GM18909 (cell line): ENCODE results near the gene ELAVL2.

ENCODE experiments used
- ATAC-seq: cut with Tn5 transposase; IDR thresholded peaks from one replicate; pipeline ENCODE4 v1.9.1; 2021; ENCODE audit warnings: mild to moderate bottlenecking; ENCODE audit not compliant: unreplicated experiment, poor library complexity

Gene ELAVL2

DNA sequence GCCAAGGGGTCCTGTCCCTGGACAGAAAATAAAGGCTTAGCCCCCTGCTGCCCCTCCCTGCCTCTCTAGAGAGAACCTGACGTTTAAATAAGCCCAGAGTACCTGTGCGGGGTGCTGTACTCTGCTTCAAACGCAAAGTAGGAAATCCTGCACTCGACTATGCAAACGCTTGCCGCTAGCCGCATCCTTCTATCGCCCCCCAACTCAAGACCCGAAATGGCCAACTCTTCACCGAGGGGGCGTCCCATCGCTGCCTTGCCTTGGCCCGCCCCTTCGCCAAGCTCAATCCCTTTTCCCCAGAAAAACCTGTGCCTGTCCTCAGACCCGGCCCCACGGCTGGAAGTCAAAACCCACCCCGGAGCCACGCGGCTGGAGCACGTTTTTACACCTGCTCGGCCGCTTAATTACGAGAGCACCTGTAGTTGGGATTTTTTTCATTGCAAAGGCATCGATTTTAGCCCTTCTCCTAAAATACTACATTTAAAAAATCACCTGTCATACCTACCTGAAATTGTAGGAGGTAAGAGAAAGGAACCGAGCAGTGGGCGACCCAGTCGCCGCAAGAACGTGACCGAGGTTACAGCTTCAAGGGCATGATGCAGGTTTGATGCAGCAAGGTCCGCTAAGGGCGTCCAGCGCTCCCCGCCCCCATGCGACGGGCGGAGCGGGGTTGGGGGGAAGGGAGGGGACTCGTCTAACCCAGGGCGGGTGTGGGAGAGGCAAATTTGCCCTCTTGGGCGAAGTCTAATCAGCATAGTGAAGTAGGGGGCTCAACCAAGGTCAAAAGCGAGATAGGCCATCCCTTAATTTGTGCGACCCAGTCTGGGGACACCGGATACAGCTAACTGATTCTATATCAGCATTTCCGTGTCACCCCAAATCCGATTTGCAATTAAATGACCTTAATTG lies 3.5 kb downstream of the ELAVL2 start:
- no peak for ATAC-seq

- ATAC-seq, result no peak
Measured at GRCh38 chr9:23821375-23822181, 4.5 kb downstream of the ELAVL2 start.

GRCh38 chr9:23820451-23821374 lies 5.3 kb downstream of the ELAVL2 start:
- ATAC-seq, result no peak

- no peak for ATAC-seq
Measured at GRCh38 chr9:23819403-23819802, 6.6 kb downstream of the ELAVL2 start.

DNA sequence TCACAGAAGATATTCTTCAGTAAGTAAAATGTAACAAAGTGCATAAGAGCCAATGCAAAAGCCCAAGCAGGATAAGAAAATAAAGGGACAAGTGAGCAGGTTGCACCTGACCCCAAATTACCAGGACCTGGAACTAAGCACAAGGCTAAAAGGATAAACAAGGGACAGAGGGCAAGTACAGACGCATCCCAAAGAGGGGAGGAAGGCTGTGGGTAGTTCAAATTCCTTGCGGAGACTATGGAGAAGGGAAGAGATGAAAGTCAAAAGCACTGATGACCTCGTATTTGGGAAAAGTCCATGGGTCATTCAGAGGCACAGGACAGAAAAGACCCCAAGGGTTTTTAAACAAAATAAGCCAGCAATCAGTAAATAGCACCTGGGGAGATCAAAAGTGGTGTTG lies 11.8 kb downstream of the ELAVL2 start:
- ATAC-seq, result no peak

DNA sequence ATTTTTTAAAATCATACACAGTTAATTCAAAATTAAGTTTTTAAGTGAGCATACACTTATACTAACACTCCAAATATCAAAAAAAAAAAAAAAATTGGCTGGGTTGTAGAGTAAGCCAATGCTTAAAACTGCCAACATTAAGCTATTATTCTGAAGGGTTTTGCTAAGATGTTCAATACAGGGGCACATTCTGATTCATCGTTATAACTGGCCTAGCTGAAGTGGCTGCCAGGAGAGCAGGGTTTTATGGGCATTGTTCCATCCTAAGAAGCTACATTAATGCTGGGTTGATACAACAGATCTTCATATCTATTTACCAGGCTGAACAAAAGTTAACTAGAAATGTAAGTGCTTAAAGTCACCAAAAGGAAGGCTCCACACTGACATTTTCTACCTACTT lies 13.4 kb downstream of the ELAVL2 start:
- no peak for ATAC-seq

DNA sequence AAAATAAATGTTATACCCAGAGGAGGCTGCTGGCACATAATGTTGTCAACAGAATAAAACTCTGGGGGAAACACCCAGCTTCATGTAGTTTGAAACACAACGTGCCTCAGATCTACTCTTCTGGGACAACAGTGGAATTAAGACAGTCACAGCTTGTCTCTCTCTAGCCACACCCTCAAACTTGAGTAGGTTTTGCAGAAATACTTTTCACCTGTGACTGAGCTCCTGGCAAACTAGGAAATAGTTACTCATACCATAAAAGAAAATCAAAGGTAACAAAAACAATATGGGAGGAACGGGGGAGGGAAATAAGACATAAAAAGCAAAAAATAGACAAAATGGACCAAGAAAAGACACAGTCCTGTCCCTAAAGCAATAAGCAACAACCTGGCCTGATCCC lies 14.4 kb downstream of the ELAVL2 start:
- no peak for ATAC-seq

DNA sequence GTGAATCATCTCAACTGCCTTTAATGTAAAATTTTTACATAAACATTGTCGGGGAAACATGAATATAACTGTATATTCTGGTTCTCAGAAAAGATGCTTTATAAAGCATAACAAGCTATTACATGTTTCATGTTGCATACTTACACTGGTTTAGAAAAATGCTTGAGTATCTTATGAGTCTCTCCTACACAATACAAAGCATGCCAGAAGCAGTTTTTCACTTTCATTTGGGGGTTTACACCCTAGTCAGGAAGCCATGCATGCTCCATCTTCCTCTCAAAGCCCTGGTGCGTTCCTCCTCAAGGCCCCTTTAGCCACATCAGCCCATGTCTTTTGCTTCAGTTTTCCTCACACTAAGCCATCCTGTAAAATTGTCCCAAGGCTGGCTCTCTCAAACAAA lies 22.8 kb downstream of the ELAVL2 start:
- ATAC-seq, result no peak

DNA sequence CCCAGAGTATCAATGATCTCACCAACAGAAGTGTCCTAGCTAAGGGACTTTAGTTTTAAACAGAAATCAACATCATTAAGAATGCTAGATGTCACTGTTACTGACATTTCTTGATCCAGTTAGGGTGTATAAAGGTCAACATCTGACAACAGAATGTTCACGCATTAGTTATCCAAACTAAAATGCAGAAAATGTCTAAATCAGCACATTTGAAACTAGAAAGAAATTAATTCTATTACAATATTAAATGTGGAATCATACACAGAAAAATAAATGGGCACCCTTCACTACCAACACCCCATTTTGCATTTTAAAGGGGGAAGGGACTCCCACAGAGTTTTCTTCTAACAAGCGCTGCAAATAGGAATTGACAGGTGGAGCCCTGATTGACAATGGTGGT lies 24.5 kb downstream of the ELAVL2 start:
- no peak for ATAC-seq

- no peak for ATAC-seq
Measured at GRCh38 chr9:23799521-23799920, 26.5 kb downstream of the ELAVL2 start.

- no peak for ATAC-seq
Measured at GRCh38 chr9:23798325-23798724, 27.7 kb downstream of the ELAVL2 start.

DNA sequence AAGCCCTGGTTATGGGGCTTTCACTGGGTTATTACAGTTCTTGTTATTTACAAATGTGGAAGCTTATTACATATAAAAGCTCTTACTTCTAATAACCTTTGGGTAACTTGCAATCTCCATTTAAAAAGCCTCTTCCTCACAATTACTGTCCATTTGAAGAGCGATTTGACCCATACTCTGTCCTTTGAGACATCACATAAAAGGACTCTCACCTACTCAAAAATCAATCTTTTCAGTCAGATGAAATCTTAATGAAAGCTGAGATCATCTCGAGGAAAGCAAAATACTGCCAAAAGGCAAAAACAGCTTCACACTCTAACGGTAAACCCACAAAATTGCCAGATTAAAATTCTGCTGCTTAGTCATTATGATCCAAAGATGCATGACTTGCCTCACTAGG lies 29.8 kb downstream of the ELAVL2 start:
- ATAC-seq, result no peak

DNA sequence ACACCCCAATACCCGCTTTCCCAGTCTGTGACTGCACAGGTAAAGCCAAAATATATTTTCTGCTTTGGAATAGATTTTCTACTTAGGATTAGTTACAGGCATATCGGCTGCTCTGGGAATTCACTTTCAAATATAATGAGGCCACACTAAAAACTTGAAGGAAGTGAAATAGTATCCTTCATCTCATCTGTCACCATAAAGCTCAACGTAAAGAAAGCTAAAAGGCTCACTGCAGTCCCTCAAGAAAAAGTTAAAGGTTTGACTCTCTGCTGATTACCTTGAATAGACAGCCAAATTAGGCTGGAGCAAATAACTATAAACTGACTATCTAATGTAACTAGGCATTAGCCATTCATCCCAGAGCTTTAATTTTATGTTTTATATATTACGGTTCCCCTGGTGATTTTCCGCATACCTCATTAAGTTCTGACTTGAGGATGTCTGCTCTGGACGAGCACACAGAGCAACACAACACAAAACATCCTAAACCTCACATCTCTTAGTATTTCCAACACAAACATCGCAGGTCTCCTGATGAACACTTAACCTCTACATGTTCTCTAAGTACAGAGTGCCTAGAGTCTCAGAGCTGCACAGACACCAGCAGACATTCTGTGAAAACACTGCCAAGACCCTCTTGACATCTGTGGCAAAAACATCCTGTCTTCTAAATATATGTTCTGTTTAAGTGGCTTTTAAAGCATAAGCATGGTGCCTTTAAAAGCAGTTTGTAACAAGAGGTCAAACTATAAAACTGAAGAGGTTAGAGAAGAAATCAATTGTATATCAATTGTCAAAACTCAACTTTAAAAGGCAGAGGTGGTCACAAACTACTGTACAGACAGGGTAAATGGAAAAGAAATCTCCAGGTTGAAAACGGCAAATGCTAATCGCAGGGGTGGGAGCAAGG lies 35.4 kb downstream of the ELAVL2 start:
- ATAC-seq, result no peak

DNA sequence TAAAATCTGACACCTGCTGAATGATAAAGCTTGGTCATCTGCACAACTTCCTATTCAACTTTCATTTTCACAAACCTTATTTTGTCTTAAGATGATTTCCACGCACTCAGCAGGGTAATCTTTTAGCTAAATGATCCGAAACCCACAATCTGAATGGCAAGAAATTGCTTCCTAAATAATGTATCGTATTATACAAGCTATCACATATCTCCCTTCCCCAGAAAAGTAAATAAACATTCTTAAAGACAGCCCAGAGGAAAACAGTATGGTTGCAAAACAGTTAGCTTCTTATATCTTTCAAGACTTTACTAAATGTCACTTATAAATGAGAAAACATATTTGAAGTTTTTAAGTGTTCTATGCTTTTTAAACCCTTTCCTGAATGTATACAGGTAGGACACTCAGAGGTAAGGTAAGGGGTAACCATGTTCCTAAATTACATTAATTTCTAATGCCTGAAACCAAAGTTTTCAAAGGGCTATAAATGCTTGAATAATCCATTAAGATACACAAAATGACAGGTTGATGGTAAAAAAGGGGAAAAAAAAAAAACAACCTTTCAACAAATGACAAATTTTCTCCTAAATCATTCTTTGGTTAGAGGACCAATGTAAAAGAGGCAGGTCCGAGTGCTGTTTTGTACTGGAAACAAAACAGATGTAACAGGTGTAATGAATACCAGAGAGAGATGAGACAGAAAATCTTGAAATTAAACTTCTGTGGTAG lies 36.3 kb downstream of the ELAVL2 start:
- ATAC-seq, result no peak

DNA sequence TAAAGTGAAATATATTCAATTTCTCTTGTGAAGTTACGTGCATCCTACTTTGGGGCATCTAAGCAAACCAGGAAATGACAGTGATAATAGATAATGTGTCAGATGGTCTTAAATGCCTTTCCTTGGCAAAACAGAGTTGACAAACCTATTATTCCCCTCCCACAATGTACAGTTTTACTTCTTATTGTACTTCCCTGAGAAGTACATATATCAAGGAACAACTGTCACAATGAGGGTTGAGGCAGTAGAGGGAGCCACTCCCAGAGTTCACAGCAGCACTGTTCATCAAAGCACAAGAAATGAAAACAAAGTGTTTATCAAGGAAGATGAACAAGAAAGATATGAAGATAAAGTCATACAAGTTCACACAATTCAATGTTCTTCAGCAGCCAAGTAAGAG lies 41.1 kb downstream of the ELAVL2 start:
- no peak for ATAC-seq

GRCh38 chr9:23783509-23783908 lies 42.5 kb downstream of the ELAVL2 start:
- ATAC-seq, result no peak

DNA sequence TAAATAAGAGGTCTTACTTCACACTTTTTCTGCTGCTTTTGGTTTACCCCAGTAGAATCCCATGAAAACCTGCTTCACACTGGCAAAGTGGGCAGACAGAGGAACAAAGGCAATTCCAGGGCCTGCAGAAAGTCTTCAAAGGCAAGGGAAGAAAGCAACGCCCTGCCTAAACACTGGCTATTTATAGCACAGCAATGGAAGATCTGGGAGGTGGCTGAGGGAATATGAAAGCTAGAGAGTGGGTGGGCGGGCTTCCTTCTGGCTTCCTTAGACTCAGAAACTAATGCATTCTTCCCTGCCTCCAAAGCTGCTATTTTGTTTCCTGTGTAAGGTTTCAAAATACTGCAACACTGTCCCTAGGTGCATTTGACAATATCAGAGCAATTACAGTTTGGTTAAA lies 46.8 kb downstream of the ELAVL2 start:
- no peak for ATAC-seq

DNA sequence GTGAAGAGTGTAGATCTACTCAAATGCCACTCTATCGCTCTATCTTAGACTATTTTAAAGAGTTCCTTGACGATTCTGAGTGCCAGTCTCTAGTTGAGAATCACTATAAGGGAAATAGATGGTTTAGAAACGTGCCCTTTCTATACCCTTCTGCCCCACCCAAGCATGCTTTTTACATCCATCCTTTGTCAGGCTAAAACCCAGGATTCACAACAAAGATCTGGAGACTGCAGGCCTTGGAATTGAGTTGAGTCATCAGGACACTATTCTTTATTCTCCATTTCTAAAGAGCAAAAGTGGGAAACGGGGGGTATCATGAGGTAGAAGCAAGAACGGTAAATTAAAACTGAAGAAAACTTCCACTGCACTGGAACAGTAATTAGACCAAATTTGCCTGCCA lies 48.7 kb downstream of the ELAVL2 start:
- ATAC-seq, result no peak

DNA sequence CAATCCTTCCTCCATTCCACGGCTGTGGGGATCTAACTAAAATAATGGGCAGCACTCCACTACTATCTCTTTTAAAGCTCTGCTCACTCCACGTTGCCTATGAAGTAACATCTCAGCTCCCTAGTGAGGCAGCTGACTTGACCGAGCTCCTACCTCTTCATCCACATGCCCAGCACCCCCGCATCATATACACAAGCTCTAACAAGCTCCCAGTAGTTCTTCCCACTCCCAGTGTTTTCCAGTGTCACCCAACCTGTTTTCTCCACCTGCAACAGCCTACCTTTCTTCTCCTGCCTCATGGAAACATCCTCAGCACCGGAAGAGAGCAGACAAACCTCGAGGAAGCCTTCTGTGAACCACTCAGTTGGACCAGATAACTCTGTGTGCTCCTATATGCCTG lies 50.5 kb downstream of the ELAVL2 start:
- no peak for ATAC-seq
